Measurements from ENCODE around the gene BDNF. TPM values are rescaled to one million over a fixed set of nuclear protein-coding genes. Genes with fewer than 3 reads are reported as not detected.
"Not testable (repeated sequence)": the region's sequence is repeated elsewhere in the genome, so short reads cannot be mapped to it uniquely, and the experiment has no call there.

The BDNF gene
- total RNA-seq, 1 experiment from 2014 or later = 0.36 TPM

- no peaks in the 10 kb centered on the region for H3K36me3 ChIP-seq (ENCODE audit: control insufficient read depth, insufficient read depth, low read length)
- POLR2A ChIA-PET = no interaction called here
- intact Hi-C loops (cut with micrococcal nuclease; ENCODE audit: unreplicated experiment) (no loop called here), in situ Hi-C loops (cut with HindIII; ENCODE audit: low pct_unique_long_range_greater_than_20kb, low sequenced_read_pairs) (no loop called here)
- no peak overlapping the region for H3K27ac ChIP-seq (ENCODE audit: low read length)
- TF ChIP-seq POLR2AphosphoS5 (IDR thresholded peaks at IDR 0.05; ENCODE audit: low read depth, low read length) (no peak), SIN3A (IDR thresholded peaks at IDR 0.05; ENCODE audit: borderline replicate concordance, insufficient read depth, low read depth, low read length) (no peak), TCF7L2 (IDR thresholded peaks at IDR 0.05; ENCODE audit: low read depth, low read length) (no peak), REST (IDR thresholded peaks at IDR 0.05; ENCODE audit: insufficient read depth in 1 of 2, low read depth in 2 of 2, low read length in 1 of 2) (no peak), CTCF (IDR thresholded peaks at IDR 0.05) (no peak)
- ATAC-seq = no peak
- H3K4me1 ChIP-seq (ENCODE audit: control insufficient read depth, insufficient read depth, low read length) = no peaks in the 10 kb centered on the region
- no peak overlapping the region for H3K4me3 ChIP-seq (ENCODE audit: low read depth in 2 of 2, low read length in 2 of 2)
- no peaks in the 10 kb centered on the region for H3K9me3 ChIP-seq (ENCODE audit: control insufficient read depth, insufficient read depth, low read depth, low read length)
- CTCF ChIA-PET = no interaction called here
- DNase-seq (ENCODE audit: low read depth, low spot score) = no peak
- BruUV-seq (replicated peaks) = no TSS peak
- H3K27me3 ChIP-seq (ENCODE audit: control insufficient read depth, insufficient read depth, low read length) = no peaks in the 10 kb centered on the region
These were observed 59.3 kb downstream of the BDNF start for GRCh38 chr11:27640954-27641353.

- DNase-seq (ENCODE audit: low read depth, low spot score) = no peak
- Histone ChIP-seq H3K36me3 (ENCODE audit: control insufficient read depth, insufficient read depth, low read length) (no peaks in the 10 kb centered on the region), H3K4me3 (ENCODE audit: low read depth in 2 of 2, low read length in 2 of 2) (no peak overlapping the region), H3K9me3 (ENCODE audit: control insufficient read depth, insufficient read depth, low read depth, low read length) (no peaks in the 10 kb centered on the region), H3K4me1 (ENCODE audit: control insufficient read depth, insufficient read depth, low read length) (no peaks in the 10 kb centered on the region), H3K27me3 (ENCODE audit: control insufficient read depth, insufficient read depth, low read length) (no peaks in the 10 kb centered on the region), H3K27ac (ENCODE audit: low read length) (no peak overlapping the region)
- BruUV-seq (replicated peaks) = no TSS peak
- ChIA-PET POLR2A (no interaction called here), CTCF (interaction anchor here (0.8 kb wide), 1 partner anchor 82 kb away, joined by 4 read pairs; no protein-coding TSS in a partner anchor)
- in situ Hi-C loops (cut with HindIII; ENCODE audit: low pct_unique_long_range_greater_than_20kb, low sequenced_read_pairs) (no loop called here), intact Hi-C loops (cut with micrococcal nuclease; ENCODE audit: unreplicated experiment) (no loop called here)
- ATAC-seq = no peak
- TF ChIP-seq POLR2AphosphoS5 (IDR thresholded peaks at IDR 0.05; ENCODE audit: low read depth, low read length) = no peak
- no peak for TF ChIP-seq CTCF (IDR thresholded peaks at IDR 0.05)
- no peak for TF ChIP-seq REST (IDR thresholded peaks at IDR 0.05; ENCODE audit: insufficient read depth in 1 of 2, low read depth in 2 of 2, low read length in 1 of 2)
- TF ChIP-seq SIN3A (IDR thresholded peaks at IDR 0.05; ENCODE audit: borderline replicate concordance, insufficient read depth, low read depth, low read length) = no peak
- TF ChIP-seq TCF7L2 (IDR thresholded peaks at IDR 0.05; ENCODE audit: low read depth, low read length) = no peak
These were observed 64.7 kb downstream of the BDNF start for GRCh38 chr11:27635567-27636037.

GRCh38 chr11:27634776-27635175 lies 65.5 kb downstream of the BDNF start:
- CTCF ChIA-PET; POLR2A ChIA-PET; H3K9me3 ChIP-seq (ENCODE audit: control insufficient read depth, insufficient read depth, low read depth, low read length); intact Hi-C loops (cut with micrococcal nuclease; ENCODE audit: unreplicated experiment); BruUV-seq (replicated peaks); H3K27ac ChIP-seq (ENCODE audit: low read length); H3K27me3 ChIP-seq (ENCODE audit: control insufficient read depth, insufficient read depth, low read length); H3K36me3 ChIP-seq (ENCODE audit: control insufficient read depth, insufficient read depth, low read length); in situ Hi-C loops (cut with HindIII; ENCODE audit: low pct_unique_long_range_greater_than_20kb, low sequenced_read_pairs); DNase-seq (ENCODE audit: low read depth, low spot score); H3K4me3 ChIP-seq (ENCODE audit: low read depth in 2 of 2, low read length in 2 of 2); ATAC-seq; H3K4me1 ChIP-seq (ENCODE audit: control insufficient read depth, insufficient read depth, low read length): not testable (repeated sequence)

- intact Hi-C loops (cut with micrococcal nuclease; ENCODE audit: unreplicated experiment); BruUV-seq (replicated peaks); H3K36me3 ChIP-seq (ENCODE audit: control insufficient read depth, insufficient read depth, low read length); H3K4me3 ChIP-seq (ENCODE audit: low read depth in 2 of 2, low read length in 2 of 2); H3K4me1 ChIP-seq (ENCODE audit: control insufficient read depth, insufficient read depth, low read length); DNase-seq (ENCODE audit: low read depth, low spot score); H3K27ac ChIP-seq (ENCODE audit: low read length); POLR2A ChIA-PET; CTCF ChIA-PET; ATAC-seq; H3K9me3 ChIP-seq (ENCODE audit: control insufficient read depth, insufficient read depth, low read depth, low read length); in situ Hi-C loops (cut with HindIII; ENCODE audit: low pct_unique_long_range_greater_than_20kb, low sequenced_read_pairs); H3K27me3 ChIP-seq (ENCODE audit: control insufficient read depth, insufficient read depth, low read length): not testable (repeated sequence)
These were observed 66.0 kb downstream of the BDNF start for GRCh38 chr11:27634282-27634681.

Data from Panc1 (cell line).